HepG2 (cell line): ENCODE data around the gene C22orf39. TPM values are rescaled to one million over a fixed set of nuclear protein-coding genes. Genes with fewer than 3 reads are reported as not detected.

Experiments
- BRCA1 ChIP-seq: sonication (generic); formaldehyde crosslinking; IDR thresholded peaks from 2 replicates; pipeline ENCODE4 v1.4.0; 2020; ENCODE audit warnings: missing genetic modification reagents
- CAMTA2 ChIP-seq: sonication (generic); formaldehyde crosslinking; IDR thresholded peaks from 2 replicates; pipeline ENCODE4 v1.4.0; 2020; ENCODE audit warnings: mild to moderate bottlenecking, missing genetic modification reagents, borderline replicate concordance
- CENPBD1 ChIP-seq: sonication (generic); formaldehyde crosslinking; IDR thresholded peaks from 2 replicates; pipeline ENCODE4 v1.8.0; 2022; ENCODE audit warnings: missing genetic modification reagents, low read depth, mild to moderate bottlenecking, borderline replicate concordance
- CERS6 ChIP-seq: sonication (generic); formaldehyde crosslinking; IDR thresholded peaks from 2 replicates; pipeline ENCODE4 v1.5.0; 2020; ENCODE audit warnings: missing genetic modification reagents
- ISL2 ChIP-seq: sonication (generic); formaldehyde crosslinking; IDR thresholded peaks from 2 replicates; pipeline ENCODE4 v1.5.0; 2020; ENCODE audit warnings: missing genetic modification reagents
- KDM5B ChIP-seq: sonication (generic); formaldehyde crosslinking; IDR thresholded peaks from 2 replicates; pipeline ENCODE4 v1.4.0; 2020; ENCODE audit warnings: missing genetic modification reagents, mild to moderate bottlenecking, borderline replicate concordance
- MEF2D ChIP-seq: sonication (generic); formaldehyde crosslinking; IDR thresholded peaks from 2 replicates; pipeline ENCODE4 v1.5.1; 2020; ENCODE audit warnings: mild to moderate bottlenecking, missing genetic modification reagents
- POLR2AphosphoS5 ChIP-seq: IDR thresholded peaks from 2 replicates; pipeline ENCODE4 v1.6.1; 2012; ENCODE audit warnings: low read depth, low read length
- RFXAP ChIP-seq: sonication (generic); formaldehyde crosslinking; IDR thresholded peaks from 2 replicates; pipeline ENCODE4 v1.4.0; 2020; ENCODE audit warnings: missing genetic modification reagents, borderline replicate concordance
- USF2 ChIP-seq, 2 experiments: sonication (generic) in 1 of 2; formaldehyde crosslinking in 1 of 2; IDR thresholded peaks; 2 replicates each; pipeline versions ENCODE4 v1.5.1 to v1.6.1; 2011 to 2020; ENCODE audit warnings: borderline replicate concordance in 1 of 2, low read depth in 1 of 2, low read length in 1 of 2, mild to moderate bottlenecking in 1 of 2, missing genetic modification reagents in 1 of 2, moderate library complexity in 1 of 2
- ZEB1 ChIP-seq: IDR thresholded peaks from 2 replicates; pipeline ENCODE4 v1.6.1; 2012; ENCODE audit warnings: mild to moderate bottlenecking, low read depth, inconsistent platforms; ENCODE audit not compliant: insufficient replicate concordance
- ZNF160 ChIP-seq: sonication (generic); formaldehyde crosslinking; IDR thresholded peaks from 2 replicates; pipeline ENCODE4 v1.8.0; 2022; ENCODE audit warnings: mild to moderate bottlenecking, inconsistent platforms, missing genetic modification reagents
- ZNF20 ChIP-seq: sonication (generic); formaldehyde crosslinking; IDR thresholded peaks from 2 replicates; pipeline ENCODE4 v1.4.0; 2020; ENCODE audit warnings: mild to moderate bottlenecking, moderate library complexity, missing genetic modification reagents
- ZNF225 ChIP-seq: sonication (generic); formaldehyde crosslinking; IDR thresholded peaks from 2 replicates; pipeline ENCODE4 v1.4.0; 2020; ENCODE audit warnings: mild to moderate bottlenecking, missing genetic modification reagents
- ZNF263 ChIP-seq: sonication (generic); formaldehyde crosslinking; IDR thresholded peaks from 2 replicates; pipeline ENCODE4 v1.4.0; 2020; ENCODE audit warnings: missing genetic modification reagents
- ZNF572 ChIP-seq: sonication (generic); formaldehyde crosslinking; IDR thresholded peaks from 2 replicates; pipeline ENCODE4 v1.5.1; 2020; ENCODE audit warnings: mild to moderate bottlenecking, missing genetic modification reagents
- ZNF7 ChIP-seq: IDR thresholded peaks from 2 replicates; pipeline ENCODE4 v1.6.1; 2016; ENCODE audit warnings: missing biosample characterization, missing genetic modification reagents
- ZNF737 ChIP-seq: sonication (generic); formaldehyde crosslinking; IDR thresholded peaks from 2 replicates; pipeline ENCODE4 v1.5.0; 2020; ENCODE audit warnings: missing genetic modification reagents, mild to moderate bottlenecking, borderline replicate concordance
- ZNF747 ChIP-seq: sonication (generic); formaldehyde crosslinking; IDR thresholded peaks from 2 replicates; pipeline ENCODE4 v1.8.1; 2023; ENCODE audit warnings: missing genetic modification reagents, mild to moderate bottlenecking, borderline replicate concordance
- ZNF781 ChIP-seq: sonication (generic); formaldehyde crosslinking; IDR thresholded peaks from 2 replicates; pipeline ENCODE4 v1.5.1; 2020; ENCODE audit warnings: borderline replicate concordance, mild to moderate bottlenecking, missing genetic modification reagents; ENCODE audit errors: not compliant biosample characterization
- ZNF83 ChIP-seq: sonication (generic); formaldehyde crosslinking; IDR thresholded peaks from 2 replicates; pipeline ENCODE4 v1.4.0; 2020; ENCODE audit warnings: missing genetic modification reagents, mild to moderate bottlenecking, borderline replicate concordance
- polyA plus RNA-seq, 8 experiments: library from polyadenylated mRNA; depleted of rRNA in 3 of 8; stranded (reverse) in 7 of 8; unstranded in 1 of 8; fragments of >200 nt; fragmentation: Illumina TruSeq in 4 of 8; extraction: Trizol in 4 of 8; gene quantifications; 2 replicates each; pipeline versions ENCODE4 v1.2.1 to v1.2.3, GENCODE V29; 2011 to 2016; ENCODE audit warnings: low read depth in 4 of 8, missing spikeins in 1 of 8, mixed read lengths in 1 of 8; ENCODE audit not compliant: insufficient read depth in 1 of 8
- total RNA-seq, 5 experiments: library from RNA; depleted of rRNA; stranded (reverse); fragments of >200 nt; fragmentation: Illumina TruSeq; extraction: Trizol; gene quantifications; 2 replicates each; pipeline ENCODE4 v1.2.3, GENCODE V29; 2016; ENCODE audit warnings: low read depth in 1 of 5

C22orf39 gene
- total and polyA plus RNA-seq, 2 of the 13 experiments (the other 11 are each of a cell fraction or from before 2014, with no cell fraction given) = 23.4 to 26.4 TPM

GRCh38 chr22:19430890-19431541 lies 16.5 kb downstream of the C22orf39 start (continued):
- 0 out of 2 replicates have a peak, but pooled peaks have one; percentile 15 for TF ChIP-seq USF2 (IDR thresholded peaks at IDR 0.05; ENCODE audit: low read depth, low read length)
- peak; percentile 32; the same call in 1 of the 2 replicates for TF ChIP-seq USF2 (CRISPR knock-in tag; IDR thresholded peaks at IDR 0.05; ENCODE audit: borderline replicate concordance)
- TF ChIP-seq ZNF7 (CRISPR knock-in tag) = no peak
- TF ChIP-seq ZNF263 (CRISPR knock-in tag) = 0 out of 2 replicates have a peak, but pooled peaks have one; percentile 31
- TF ChIP-seq CERS6 (CRISPR knock-in tag) = no peak
- no peak for TF ChIP-seq RFXAP (CRISPR knock-in tag)
- no peak for TF ChIP-seq POLR2AphosphoS5
- TF ChIP-seq ZNF83 (CRISPR knock-in tag) = no peak
- TF ChIP-seq ZNF160 (CRISPR knock-in tag) = no peak
- TF ChIP-seq MEF2D = 0 out of 2 replicates have a peak, but pooled peaks have one; percentile 36
- TF ChIP-seq KDM5B = peak; percentile 53; the same call in 1 of the 2 replicates
- 0 out of 2 replicates have a peak, but pooled peaks have one; percentile 22 for TF ChIP-seq ISL2 (CRISPR knock-in tag)
- TF ChIP-seq ZNF747 (CRISPR knock-in tag) = no peak
- no peak for TF ChIP-seq ZNF572 (CRISPR knock-in tag)
- TF ChIP-seq BRCA1 (CRISPR knock-in tag) = no peak
- TF ChIP-seq ZNF20 (CRISPR knock-in tag) = 0 out of 2 replicates have a peak, but pooled peaks have one; percentile 42
- TF ChIP-seq ZNF737 (CRISPR knock-in tag) = 0 out of 2 replicates have a peak, but pooled peaks have one; percentile 33
- peak; percentile 76 for TF ChIP-seq CAMTA2 (CRISPR knock-in tag)
- TF ChIP-seq CENPBD1 (CRISPR knock-in tag) = 0 out of 2 replicates have a peak, but pooled peaks have one; percentile 75
- TF ChIP-seq ZNF225 = peak; percentile 65; the same call in 1 of the 2 replicates
- TF ChIP-seq ZEB1 = peak; percentile 3
- TF ChIP-seq ZNF781 (CRISPR knock-in tag) = peak; percentile 65
